ENCODE data around the gene SRPX2.
"Not testable (repeated sequence)": the region's sequence is repeated elsewhere in the genome, so short reads cannot be mapped to it uniquely, and the experiment has no call there.

Gene SRPX2

GRCh38 chrX:100696699-100697351, 52.8 kb downstream of the SRPX2 start:
- DNase-seq (ENCODE audit: low read depth) = no peak

GRCh38 chrX:100698551-100698950, 54.6 kb downstream of the SRPX2 start:
- no peak for DNase-seq (ENCODE audit: low read depth)

- no peak for DNase-seq (ENCODE audit: low read depth)
Observed at GRCh38 chrX:100700809-100701208, 56.8 kb downstream of the SRPX2 start.

GRCh38 chrX:100704581-100705203, 60.7 kb downstream of the SRPX2 start:
- no peak for DNase-seq (ENCODE audit: low read depth)

GRCh38 chrX:100710816-100711215, 66.8 kb downstream of the SRPX2 start:
- DNase-seq (ENCODE audit: low read depth) = no peak

GRCh38 chrX:100717363-100717762, 73.4 kb downstream of the SRPX2 start:
- DNase-seq (ENCODE audit: low read depth) = no peak

- DNase-seq (ENCODE audit: low read depth) = no peak
Observed at GRCh38 chrX:100719139-100719538, 75.1 kb downstream of the SRPX2 start.

- no peak for DNase-seq (ENCODE audit: low read depth)
Observed at GRCh38 chrX:100720301-100720700, 76.3 kb downstream of the SRPX2 start.

GRCh38 chrX:100721328-100721727, 77.3 kb downstream of the SRPX2 start:
- DNase-seq (ENCODE audit: low read depth) = no peak

- not testable (repeated sequence) for DNase-seq (ENCODE audit: low read depth)
Observed at GRCh38 chrX:100724006-100724405, 80.0 kb downstream of the SRPX2 start.

Measured in GM04504 (cell line).